Measurements from ENCODE around the gene ZNF280B. TPM values are rescaled to one million over a fixed set of nuclear protein-coding genes. Genes with fewer than 3 reads are reported as not detected.
"Not testable (repeated sequence)": the region's sequence is repeated elsewhere in the genome, so short reads cannot be mapped to it uniquely, and the experiment has no call there.

ZNF280B gene
- total RNA-seq, 1 donor from 2014 or later = 4.0 TPM

GRCh38 chr22:22478470-22478869 is 30.1 kb downstream of the ZNF280B start:
- FAIRE-seq (no peak), DNase-seq (ENCODE audit: low read depth) (no peak)
- Histone ChIP-seq H3K79me2 (ENCODE audit: insufficient read depth, low read length) (no peaks in the 10 kb centered on the region), H3K27me3 (ENCODE audit: insufficient read depth, low read length) (no peaks in the 10 kb centered on the region), H3K4me3 (ENCODE audit: insufficient read depth, low read depth, low read length) (no peak overlapping the region), H3K9me3 (ENCODE audit: insufficient read depth, low read depth, low read length) (no peaks in the 10 kb centered on the region), H4K20me1 (ENCODE audit: insufficient read depth, low read length) (no peaks in the 10 kb centered on the region), H2AFZ (ENCODE audit: low read depth, low read length) (no peak overlapping the region), H3K9ac (ENCODE audit: low read length) (no peak overlapping the region), H3K4me1 (ENCODE audit: insufficient read depth, low read length) (no peaks in the 10 kb centered on the region), H3K36me3 (ENCODE audit: insufficient read depth, low read length) (no peaks in the 10 kb centered on the region), H3K4me2 (ENCODE audit: low read length) (no peak overlapping the region), H3K27ac (ENCODE audit: low read depth, low read length) (no peak overlapping the region)
- Mint-ChIP-seq H3K36me3 (ENCODE audit: low read depth, unreplicated experiment) (no peaks in the 10 kb centered on the region), H3K27ac (ENCODE audit: unreplicated experiment) (no peak overlapping the region), H3K9me3 (ENCODE audit: unreplicated experiment) (no peaks in the 10 kb centered on the region), H3K27me3 (ENCODE audit: low read depth, unreplicated experiment) (no peaks in the 10 kb centered on the region), H3K4me3 (ENCODE audit: unreplicated experiment) (no peak overlapping the region), H3K4me1 (ENCODE audit: low read depth, unreplicated experiment) (no peaks in the 10 kb centered on the region)
- TF ChIP-seq, protein P1, sequence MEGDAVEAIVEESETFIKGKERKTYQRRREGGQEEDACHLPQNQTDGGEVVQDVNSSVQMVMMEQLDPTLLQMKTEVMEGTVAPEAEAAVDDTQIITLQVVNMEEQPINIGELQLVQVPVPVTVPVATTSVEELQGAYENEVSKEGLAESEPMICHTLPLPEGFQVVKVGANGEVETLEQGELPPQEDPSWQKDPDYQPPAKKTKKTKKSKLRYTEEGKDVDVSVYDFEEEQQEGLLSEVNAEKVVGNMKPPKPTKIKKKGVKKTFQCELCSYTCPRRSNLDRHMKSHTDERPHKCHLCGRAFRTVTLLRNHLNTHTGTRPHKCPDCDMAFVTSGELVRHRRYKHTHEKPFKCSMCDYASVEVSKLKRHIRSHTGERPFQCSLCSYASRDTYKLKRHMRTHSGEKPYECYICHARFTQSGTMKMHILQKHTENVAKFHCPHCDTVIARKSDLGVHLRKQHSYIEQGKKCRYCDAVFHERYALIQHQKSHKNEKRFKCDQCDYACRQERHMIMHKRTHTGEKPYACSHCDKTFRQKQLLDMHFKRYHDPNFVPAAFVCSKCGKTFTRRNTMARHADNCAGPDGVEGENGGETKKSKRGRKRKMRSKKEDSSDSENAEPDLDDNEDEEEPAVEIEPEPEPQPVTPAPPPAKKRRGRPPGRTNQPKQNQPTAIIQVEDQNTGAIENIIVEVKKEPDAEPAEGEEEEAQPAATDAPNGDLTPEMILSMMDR (IDR thresholded peaks at IDR 0.05; ENCODE audit: insufficient read depth, low read depth, low read length) = no peak
- TF ChIP-seq EZH2 (IDR thresholded peaks at IDR 0.05; ENCODE audit: insufficient read depth, low read length) = no peak

DNA sequence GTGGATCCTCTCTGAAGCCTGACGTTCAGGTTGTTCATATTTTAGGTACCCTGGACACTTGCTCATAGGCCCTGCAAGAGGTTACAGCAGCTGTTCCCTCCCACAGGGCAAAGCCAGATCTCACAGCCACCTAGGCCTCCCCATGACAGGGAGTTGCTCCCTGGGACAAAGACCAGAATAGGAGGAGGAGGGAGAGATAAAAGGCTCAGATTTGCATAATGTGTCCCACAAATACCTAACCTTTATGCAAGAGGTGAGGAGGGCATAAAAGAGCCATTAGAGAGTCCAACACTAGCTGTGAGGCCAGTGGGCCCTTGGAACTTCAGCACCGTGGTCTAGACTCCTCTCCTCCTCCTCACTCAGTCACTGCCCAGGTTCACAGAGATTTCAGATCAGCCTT is 33.8 kb downstream of the ZNF280B start:
- Histone ChIP-seq H3K36me3 (ENCODE audit: insufficient read depth, low read length) (no peaks in the 10 kb centered on the region), H3K79me2 (ENCODE audit: insufficient read depth, low read length) (no peaks in the 10 kb centered on the region), H4K20me1 (ENCODE audit: insufficient read depth, low read length) (no peaks in the 10 kb centered on the region), H3K27ac (ENCODE audit: low read depth, low read length) (no peak overlapping the region), H3K9me3 (ENCODE audit: insufficient read depth, low read depth, low read length) (no peaks in the 10 kb centered on the region), H2AFZ (ENCODE audit: low read depth, low read length) (no peak overlapping the region), H3K4me3 (ENCODE audit: insufficient read depth, low read depth, low read length) (no peak overlapping the region), H3K27me3 (ENCODE audit: insufficient read depth, low read length) (no peaks in the 10 kb centered on the region), H3K9ac (ENCODE audit: low read length) (no peak overlapping the region), H3K4me2 (ENCODE audit: low read length) (no peak overlapping the region), H3K4me1 (ENCODE audit: insufficient read depth, low read length) (no peaks in the 10 kb centered on the region)
- Mint-ChIP-seq H3K27me3 (ENCODE audit: low read depth, unreplicated experiment) (no peaks in the 10 kb centered on the region), H3K4me1 (ENCODE audit: low read depth, unreplicated experiment) (no peaks in the 10 kb centered on the region), H3K27ac (ENCODE audit: unreplicated experiment) (no peak overlapping the region), H3K9me3 (ENCODE audit: unreplicated experiment) (no peaks in the 10 kb centered on the region), H3K36me3 (ENCODE audit: low read depth, unreplicated experiment) (no peaks in the 10 kb centered on the region), H3K4me3 (ENCODE audit: unreplicated experiment) (no peak overlapping the region)
- no peak for FAIRE-seq
- TF ChIP-seq EZH2 (IDR thresholded peaks at IDR 0.05; ENCODE audit: insufficient read depth, low read length) = no peak
- TF ChIP-seq, protein P1 (IDR thresholded peaks at IDR 0.05; ENCODE audit: insufficient read depth, low read depth, low read length) = no peak
- no peak for DNase-seq (ENCODE audit: low read depth)

DNA sequence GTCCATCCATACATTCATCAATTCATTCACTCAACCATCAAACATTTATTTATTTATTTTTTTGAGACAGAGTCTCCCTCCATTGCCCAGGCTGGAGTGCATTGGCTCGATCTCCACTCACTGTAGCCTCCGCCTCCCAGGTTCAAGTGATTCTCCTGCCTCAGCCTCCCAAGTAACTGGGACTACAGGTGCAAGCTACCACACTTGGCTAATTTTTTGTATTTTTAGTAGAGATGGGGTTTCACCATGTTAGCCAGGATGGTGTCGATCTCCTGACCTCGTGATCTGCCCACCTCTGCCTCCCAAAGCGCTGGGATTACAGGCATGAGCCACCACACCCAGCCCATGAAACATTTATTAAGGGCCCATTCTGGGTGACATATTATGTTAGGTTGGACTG is 37.4 kb downstream of the ZNF280B start:
- H3K36me3 Mint-ChIP-seq (ENCODE audit: low read depth, unreplicated experiment) = not testable (repeated sequence)

More for the DNA sequence above, 37.4 kb downstream of the ZNF280B start:
- H3K4me3 Mint-ChIP-seq (ENCODE audit: unreplicated experiment); H3K9me3 Mint-ChIP-seq (ENCODE audit: unreplicated experiment); H3K9ac ChIP-seq (ENCODE audit: low read length); H3K4me1 Mint-ChIP-seq (ENCODE audit: low read depth, unreplicated experiment); H3K4me2 ChIP-seq (ENCODE audit: low read length); H3K36me3 ChIP-seq (ENCODE audit: insufficient read depth, low read length); H3K27ac Mint-ChIP-seq (ENCODE audit: unreplicated experiment); H3K27me3 Mint-ChIP-seq (ENCODE audit: low read depth, unreplicated experiment); H4K20me1 ChIP-seq (ENCODE audit: insufficient read depth, low read length); H3K4me3 ChIP-seq (ENCODE audit: insufficient read depth, low read depth, low read length); H2AFZ ChIP-seq (ENCODE audit: low read depth, low read length); FAIRE-seq; H3K27ac ChIP-seq (ENCODE audit: low read depth, low read length); H3K27me3 ChIP-seq (ENCODE audit: insufficient read depth, low read length); H3K4me1 ChIP-seq (ENCODE audit: insufficient read depth, low read length); DNase-seq (ENCODE audit: low read depth); H3K79me2 ChIP-seq (ENCODE audit: insufficient read depth, low read length); H3K9me3 ChIP-seq (ENCODE audit: insufficient read depth, low read depth, low read length): not testable (repeated sequence)

Data from astrocyte (in vitro differentiated cells and primary cell).